ENCODE results near the gene FMOD. TPM values are rescaled to one million over a fixed set of nuclear protein-coding genes. Genes with fewer than 3 reads are reported as not detected.

Gene FMOD
- total RNA-seq (2022; extraction: Qiagen RNA extraction): 0.05 to 0.19 TPM in 2 of 5 replicates, not detected in the others

GRCh38 chr1:203351037-203351625 lies at the start of gene FMOD:
TSS of gene FMOD (minus strand) at chr1:203351122. CDS start at chr1:203348270, 2,852 bp downstream.

GRCh38 chr1:203304919-203305808 lies 45.8 kb downstream of the FMOD start, which contains the start of gene BTG2:
TSS of gene BTG2 (plus strand) at chr1:203305519. CDS start at chr1:203305607, 88 bp downstream.

Other genes starting within 250 kb of the FMOD start
- gene ADORA1, start 223.4 kb downstream of the FMOD start, total RNA-seq (2022; extraction: Qiagen RNA extraction): 0.51 to 0.61 TPM (median 0.56 TPM) in 5 replicates
- not detected in 5 replicates for gene MYBPH, start 175.3 kb downstream of the FMOD start, total RNA-seq (2022; extraction: Qiagen RNA extraction)
- 0.11 TPM in 1 of 5 replicates, not detected in the others for gene CHI3L1, start 164.4 kb downstream of the FMOD start, total RNA-seq (2022; extraction: Qiagen RNA extraction)
- gene CHIT1, start 121.4 kb downstream of the FMOD start, total RNA-seq (2022; extraction: Qiagen RNA extraction): not detected in 5 replicates
- gene BTG2, start 45.6 kb downstream of the FMOD start, total RNA-seq (2022; extraction: Qiagen RNA extraction): 10.5 to 14.5 TPM (median 14.2 TPM) in 5 replicates
- gene PRELP, start 124.7 kb upstream of the FMOD start, total RNA-seq (2022; extraction: Qiagen RNA extraction): 0.01 TPM in 2 of 5 replicates, not detected in the others
- not detected in 5 replicates for gene OPTC, start 143.0 kb upstream of the FMOD start, total RNA-seq (2022; extraction: Qiagen RNA extraction)